Endothelial cell of umbilical vein (primary cell): ENCODE results near the gene RNF222. TPM values are rescaled to one million over a fixed set of nuclear protein-coding genes. Genes with fewer than 3 reads are reported as not detected.

Source experiments
- BruUV-seq: library from RNA; stranded (reverse); fragments of 400-500 nt; replicated peaks from 2 replicates; lab custom pipeline; 2021; lab: Mats Ljungman, UMichigan
- CTCF ChIA-PET: fragments of 300-600, 350-600 bp; sonication (Branson Sonifier 250); formaldehyde crosslinking; loops from one replicate; lab custom pipeline; 2021; ENCODE audit warnings: antibody characterized with exemption, inconsistent platforms; lab: Charles Lee
- POLR2A ChIA-PET: fragments of 300-600, 350-600 bp; sonication (Branson Sonifier 250); formaldehyde crosslinking; loops from one replicate; lab custom pipeline; 2021; ENCODE audit warnings: antibody characterized with exemption, inconsistent platforms; lab: Charles Lee
- DNase-seq: peaks from one replicate; pipeline ENCODE4 v3.0.0-alpha.2; 2011; ENCODE audit warnings: low read depth, low spot score
- FAIRE-seq: peaks from 2 replicates; lab custom pipeline; 2011; peaks lifted over from hg19 to GRCh38; lab: Jason Lieb, UNC
- H2AFZ ChIP-seq: 2 replicates; pipeline ENCODE4 v1.6.0; 2012; ENCODE audit warnings: low read depth, low read length, control low read depth, inconsistent platforms
- H3K27ac ChIP-seq: 2 replicates; pipeline ENCODE4 v1.5.1; 2011; ENCODE audit warnings: low read depth, mild to moderate bottlenecking, control low read depth, low read length, moderate library complexity; ENCODE audit not compliant: insufficient read depth
- H3K27me3 ChIP-seq, 2 experiments: 2 replicates each; pipeline versions ENCODE4 v1.6.0 to v1.6.1; 2011; ENCODE audit warnings: low read length in 2 of 2, mixed read lengths in 1 of 2; ENCODE audit not compliant: control insufficient read depth in 2 of 2, insufficient read depth in 2 of 2
- H3K36me3 ChIP-seq, 2 experiments: 2 replicates in 1 of 2; 3 replicates in 1 of 2; pipeline ENCODE4 v1.5.1; 2011; ENCODE audit warnings: low read length in 2 of 2, mild to moderate bottlenecking in 1 of 2, moderate library complexity in 1 of 2; ENCODE audit not compliant: control insufficient read depth in 2 of 2, insufficient read depth in 2 of 2; ENCODE audit errors: extremely low read depth in 1 of 2
- H3K4me1 ChIP-seq: 3 replicates; pipeline ENCODE4 v1.5.1; 2011; ENCODE audit warnings: mild to moderate bottlenecking, low read length; ENCODE audit not compliant: control insufficient read depth, insufficient read depth; ENCODE audit errors: extremely low read depth
- H3K4me2 ChIP-seq: 2 replicates; pipeline ENCODE4 v1.6.1; 2011; ENCODE audit warnings: low read length, control low read depth, mixed read lengths; ENCODE audit not compliant: insufficient read depth
- H3K4me3 ChIP-seq, 3 experiments: fragments of 200-600 bp in 1 of 3; sonication (generic), shearing (Covaris generic) in 1 of 3; replicated peaks in 1 of 3; 2 replicates each; pipeline ENCODE4 v1.5.1; 2011 to 2016; ENCODE audit warnings: control low read depth in 3 of 3, low read length in 3 of 3, mild to moderate bottlenecking in 2 of 3, inconsistent platforms in 1 of 3, low read depth in 1 of 3, moderate library complexity in 1 of 3; ENCODE audit not compliant: insufficient read depth in 1 of 3
- H3K79me2 ChIP-seq: 2 replicates; pipeline ENCODE4 v1.6.0; 2012; ENCODE audit warnings: low read length, inconsistent platforms; ENCODE audit not compliant: control insufficient read depth, insufficient read depth
- H3K9ac ChIP-seq: replicated peaks from 2 replicates; pipeline ENCODE3; 2011; ENCODE audit warnings: low read length, control low read depth; ENCODE audit not compliant: insufficient read depth; ENCODE audit errors: extremely low read depth
- H3K9me1 ChIP-seq: replicated peaks from 3 replicates; pipeline ENCODE4 v1.6.0; 2011; ENCODE audit warnings: mild to moderate bottlenecking, low read length; ENCODE audit not compliant: control insufficient read depth, insufficient read depth; ENCODE audit errors: extremely low read depth
- H3K9me3 ChIP-seq: replicated peaks from 2 replicates; pipeline ENCODE4 v1.5.1; 2012; ENCODE audit warnings: low read length, inconsistent platforms; ENCODE audit not compliant: control insufficient read depth, insufficient read depth
- H4K20me1 ChIP-seq: replicated peaks from 2 replicates; pipeline ENCODE3; 2011; ENCODE audit warnings: mild to moderate bottlenecking, low read length; ENCODE audit not compliant: control insufficient read depth, insufficient read depth; ENCODE audit errors: extremely low read depth
- CTCF ChIP-seq, 2 donors: IDR thresholded peaks; 1 replicate in 1 of 2; 2 replicates in 1 of 2; pipeline ENCODE4 v1.5.1; 2011; ENCODE audit warnings: low read length in 2 of 2, mild to moderate bottlenecking in 2 of 2, moderate library complexity in 2 of 2, control low read depth in 1 of 2, inconsistent platforms in 1 of 2, low read depth in 1 of 2; ENCODE audit not compliant: insufficient read depth in 1 of 2; ENCODE audit errors: extremely low read depth in 1 of 2
- EZH2 ChIP-seq: IDR thresholded peaks from 2 replicates; pipeline ENCODE4 v1.6.1; 2012; ENCODE audit warnings: borderline replicate concordance, low read depth, mild to moderate bottlenecking, moderate library complexity, low read length, inconsistent platforms; ENCODE audit not compliant: severe bottlenecking
- FOS ChIP-seq: IDR thresholded peaks from 2 replicates; pipeline ENCODE4 v1.6.1; 2011; ENCODE audit warnings: mild to moderate bottlenecking, low read length, moderate library complexity, borderline replicate concordance; ENCODE audit not compliant: insufficient read depth
- GATA2 ChIP-seq: IDR thresholded peaks from 2 replicates; pipeline ENCODE4 v1.7.0; 2011; ENCODE audit warnings: low read depth, mild to moderate bottlenecking, moderate library complexity, mixed read lengths, low read length; ENCODE audit not compliant: insufficient read length, insufficient read depth
- JUN ChIP-seq: IDR thresholded peaks from 2 replicates; pipeline ENCODE4 v1.6.1; 2011; ENCODE audit warnings: borderline replicate concordance, low read depth; ENCODE audit not compliant: insufficient read length, insufficient read depth
- MAX ChIP-seq: IDR thresholded peaks from 2 replicates; pipeline ENCODE4 v1.6.1; 2011; ENCODE audit not compliant: insufficient read depth, insufficient read length
- MYC ChIP-seq: IDR thresholded peaks from one replicate; pipeline ENCODE4 v1.6.1; 2011; ENCODE audit warnings: mild to moderate bottlenecking, low read depth, low read length
- POLR2A ChIP-seq: IDR thresholded peaks from 2 replicates; pipeline ENCODE4 v1.6.1; 2012; ENCODE audit warnings: low read depth, mild to moderate bottlenecking, control low read depth, low read length
- POLR2AphosphoS5 ChIP-seq: IDR thresholded peaks from 2 replicates; pipeline ENCODE4 v1.6.1; 2012; ENCODE audit warnings: low read depth, mild to moderate bottlenecking, control low read depth, low read length, moderate library complexity; ENCODE audit not compliant: insufficient read depth
- dilution Hi-C: fragments of 300-500 bp; cut with MboI; formaldehyde crosslinking; loops from one replicate; pipeline ENCODE4 v1.15.0; 2019; ENCODE audit warnings: low sequenced_read_pairs; ENCODE audit not compliant: extremely low pct_ligation_motif_present
- intact Hi-C: fragments of 100-400 bp; cut with micrococcal nuclease; formaldehyde crosslinking; loops from one replicate; pipeline ENCODE4 v1.10.0; 2022
- polyA plus RNA-seq, 4 experiments: library from polyadenylated mRNA; depleted of rRNA in 3 of 4; stranded (reverse) in 3 of 4; unstranded in 1 of 4; fragments of >200 nt; gene quantifications; 2 replicates each; pipeline versions ENCODE4 v1.2.1 to v1.2.3, GENCODE V29; 2011 to 2012; ENCODE audit warnings: missing spikeins in 1 of 4
- total RNA-seq: library from RNA; stranded (reverse); gene quantifications from 2 replicates; pipeline ENCODE4 v1.2.3, GENCODE V29; 2021

Gene RNF222
- total and polyA plus RNA-seq, 2 donors (not counting 3 experiments of a cell fraction or from before 2014, with no cell fraction given), result not detected

DNA sequence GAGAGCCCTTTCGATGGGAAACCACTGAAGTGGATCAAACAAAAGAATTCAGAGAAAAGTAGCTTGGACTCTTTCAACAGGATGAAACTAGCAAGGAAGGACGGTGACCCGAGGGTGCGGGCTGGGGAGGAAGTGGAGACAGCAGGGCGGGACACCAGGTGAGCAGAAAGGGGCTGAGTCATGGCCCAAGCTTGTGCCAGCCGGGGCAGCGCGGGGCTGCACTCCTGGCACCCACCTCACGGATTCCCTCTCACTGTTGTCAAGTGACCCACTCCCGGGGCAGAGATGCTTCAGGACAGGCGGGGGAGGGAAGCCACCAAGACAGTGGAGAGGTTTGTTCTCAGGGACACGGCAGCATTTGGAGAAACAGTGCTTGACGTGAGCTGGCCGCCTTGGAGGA lies 10.7 kb upstream of the RNF222 start:
- Histone ChIP-seq H4K20me1 (no peaks in the 10 kb centered on the region), H3K27me3 (peaks cover 4 to 9% of the 10 kb centered on the region in 2 experiments), H3K4me3 (no peak overlapping the region), H3K9me3 (no peaks in the 10 kb centered on the region), H3K79me2 (no peaks in the 10 kb centered on the region), H2AFZ (no peak overlapping the region), H3K4me2 (no peak overlapping the region), H3K36me3 (no peaks in the 10 kb centered on the region), H3K9me1 (no peaks in the 10 kb centered on the region), H3K9ac (no peak overlapping the region), H3K27ac (no peak overlapping the region), H3K4me1 (no peaks in the 10 kb centered on the region)
- dilution Hi-C loops (no loop called here), intact Hi-C loops (no loop called here)
- no TSS peak for BruUV-seq
- POLR2A ChIA-PET, result no interaction called here
- CTCF ChIA-PET, result interaction anchor here (1.6 to 2.8 kb wide), 2 partner anchors 338 to 377 kb away, joined by 8 to 51 read pairs; no protein-coding TSS in a partner anchor
- no peak for DNase-seq
- FAIRE-seq, result no peak
- TF ChIP-seq GATA2, result no peak
- no peak for TF ChIP-seq CTCF (IDR thresholded peaks at IDR 0.05; ENCODE audit: extremely low read depth in 1 of 2, insufficient read depth in 1 of 2, low read depth in 1 of 2, low read length in 2 of 2)
- no peak for TF ChIP-seq MYC
- no peak for TF ChIP-seq EZH2
- TF ChIP-seq FOS, result no peak
- no peak for TF ChIP-seq JUN
- TF ChIP-seq POLR2AphosphoS5, result no peak
- no peak for TF ChIP-seq MAX
- no peak for TF ChIP-seq POLR2A
